HepG2 (cell line): ENCODE measurements around the gene IRS2. TPM values are rescaled to one million over a fixed set of nuclear protein-coding genes. Genes with fewer than 3 reads are reported as not detected.

Experiments used
- ATAC-seq: fragments of 200-7000 bp; cut with Tn5 transposase; 3 replicates; pipeline ENCODE4 v1.9.1; 2020; ENCODE audit warnings: mild to moderate bottlenecking, moderate library complexity
- BruUV-seq: library from RNA; stranded (reverse); fragments of 400-500 nt; replicated peaks from 2 replicates; lab custom pipeline; 2021; lab: Mats Ljungman, UMichigan
- CTCF ChIA-PET: fragments of 300-600 bp; formaldehyde crosslinking; extraction: SDS; loops from one replicate; lab custom pipeline; 2021; ENCODE audit warnings: low total read pairs, inconsistent platforms, low intra/inter-chr PET ratio; lab: Yijun Ruan, JAX
- POLR2A ChIA-PET: fragments of 350-600 bp; sonication (Branson Sonifier 250); formaldehyde crosslinking; loops from one replicate; lab custom pipeline; 2020; ENCODE audit warnings: antibody characterized with exemption, inconsistent platforms; lab: Yijun Ruan, JAX
- DNase-seq: peaks from one replicate; pipeline ENCODE4 v3.0.0-alpha.2; 2015; ENCODE audit warnings: low spot score
- FAIRE-seq: peaks from 3 replicates; lab custom pipeline; 2011; peaks lifted over from hg19 to GRCh38; lab: Jason Lieb, UNC
- H2AFZ ChIP-seq: one replicate; pipeline ENCODE4 v1.6.1; 2011; ENCODE audit warnings: low read length, inconsistent platforms
- H3K27ac ChIP-seq: fragments of 300-600 bp; 3 replicates; pipeline ENCODE4 v1.8.0; 2011; ENCODE audit warnings: mixed run types, mild to moderate bottlenecking, mixed read lengths, low read length, inconsistent platforms; ENCODE audit not compliant: insufficient read depth; ENCODE audit errors: extremely low read length
- H3K27me3 ChIP-seq, 2 experiments: fragments of 200-600 bp in 1 of 2; 2 replicates in 1 of 2; 3 replicates in 1 of 2; pipeline versions ENCODE4 v1.6.0 to v1.8.0; 2011; ENCODE audit warnings: low read length in 2 of 2, mild to moderate bottlenecking in 2 of 2, moderate library complexity in 2 of 2, inconsistent platforms in 1 of 2; ENCODE audit not compliant: insufficient read depth in 2 of 2, control insufficient read depth in 1 of 2
- H3K36me3 ChIP-seq, 2 experiments: fragments of 200-600 bp in 1 of 2; replicated peaks in 1 of 2; 2 replicates in 1 of 2; 3 replicates in 1 of 2; pipeline versions ENCODE4 v1.5.1 to v1.8.0; 2011; ENCODE audit warnings: low read length in 2 of 2, inconsistent platforms in 1 of 2; ENCODE audit not compliant: insufficient read depth in 2 of 2, control insufficient read depth in 1 of 2
- H3K4me1 ChIP-seq: 2 replicates; pipeline ENCODE4 v1.5.1; 2012; ENCODE audit warnings: low read length, inconsistent platforms; ENCODE audit not compliant: insufficient read depth
- H3K4me2 ChIP-seq: 2 replicates; pipeline ENCODE4 v1.6.0; 2011; ENCODE audit warnings: low read depth, low read length, inconsistent platforms
- H3K4me3 ChIP-seq, 3 experiments: fragments of 200-600 bp in 1 of 3; sonication (generic), shearing (Covaris generic) in 1 of 3; replicated peaks in 1 of 3; 2 replicates each; pipeline ENCODE4 v1.5.1; 2011 to 2016; ENCODE audit warnings: low read length in 3 of 3, inconsistent platforms in 2 of 3, low read depth in 2 of 3, mild to moderate bottlenecking in 2 of 3, control low read depth in 1 of 3, mixed read lengths in 1 of 3; ENCODE audit not compliant: insufficient read depth in 1 of 3
- H3K79me2 ChIP-seq: one replicate; pipeline ENCODE4 v1.6.1; 2011; ENCODE audit warnings: low read length, inconsistent platforms; ENCODE audit not compliant: insufficient read depth
- H3K9ac ChIP-seq: 2 replicates; pipeline ENCODE4 v1.6.0; 2011; ENCODE audit warnings: mild to moderate bottlenecking, low read depth, low read length, inconsistent platforms; ENCODE audit not compliant: insufficient read depth
- H3K9me3 ChIP-seq: 2 replicates; pipeline ENCODE4 v1.5.1; 2012; ENCODE audit warnings: mild to moderate bottlenecking, low read length
- H4K20me1 ChIP-seq: 2 replicates; pipeline ENCODE4 v1.6.0; 2011; ENCODE audit warnings: inconsistent platforms, mild to moderate bottlenecking, low read length, moderate library complexity; ENCODE audit not compliant: insufficient read depth
- CCAR2 ChIP-seq: fragments of 200-400 bp; formaldehyde crosslinking; optimal IDR thresholded peaks from 2 replicates; pipeline ENCODE3; 2018; ENCODE audit warnings: low read depth, mild to moderate bottlenecking, low read length, moderate library complexity
- DR1 ChIP-seq: sonication (generic); formaldehyde crosslinking; IDR thresholded peaks from 2 replicates; pipeline ENCODE4 v1.8.0; 2021; ENCODE audit warnings: mild to moderate bottlenecking, missing genetic modification reagents, inconsistent platforms
- HOXA5 ChIP-seq: sonication (generic); formaldehyde crosslinking; IDR thresholded peaks from 2 replicates; pipeline ENCODE4 v1.4.0; 2020; ENCODE audit warnings: missing genetic modification reagents
- MAFG ChIP-seq: sonication (generic); formaldehyde crosslinking; IDR thresholded peaks from 2 replicates; pipeline ENCODE4 v1.5.1; 2020; ENCODE audit warnings: mild to moderate bottlenecking, missing genetic modification reagents
- TRIM24 ChIP-seq: sonication (generic); formaldehyde crosslinking; IDR thresholded peaks from 2 replicates; pipeline ENCODE4 v1.8.0; 2022; ENCODE audit warnings: mild to moderate bottlenecking, missing genetic modification reagents
- ZNF136 ChIP-seq: sonication (generic); formaldehyde crosslinking; IDR thresholded peaks from 2 replicates; pipeline ENCODE4 v1.8.1; 2022; ENCODE audit warnings: low read depth, mild to moderate bottlenecking, moderate library complexity, missing genetic modification reagents
- ZNF343 ChIP-seq: sonication (generic); formaldehyde crosslinking; IDR thresholded peaks from 2 replicates; pipeline ENCODE4 v1.4.0; 2020; ENCODE audit warnings: mild to moderate bottlenecking, missing genetic modification reagents
- ZNF354B ChIP-seq: sonication (generic); formaldehyde crosslinking; IDR thresholded peaks from 2 replicates; pipeline ENCODE4 v1.8.0; 2022; ENCODE audit warnings: mild to moderate bottlenecking, missing genetic modification reagents
- ZNF614 ChIP-seq: IDR thresholded peaks from 2 replicates; pipeline ENCODE4 v1.6.1; 2018; ENCODE audit warnings: missing biosample characterization, missing genetic modification reagents, inconsistent platforms, borderline replicate concordance
- ZNF646 ChIP-seq: sonication (generic); formaldehyde crosslinking; IDR thresholded peaks from 2 replicates; pipeline ENCODE4 v1.9.0; 2021; ENCODE audit warnings: mild to moderate bottlenecking, missing genetic modification reagents
- ZNF747 ChIP-seq: sonication (generic); formaldehyde crosslinking; IDR thresholded peaks from 2 replicates; pipeline ENCODE4 v1.8.1; 2023; ENCODE audit warnings: missing genetic modification reagents, mild to moderate bottlenecking, borderline replicate concordance
- ZNF780A ChIP-seq: sonication (generic); formaldehyde crosslinking; IDR thresholded peaks from 2 replicates; pipeline ENCODE4 v1.8.0; 2022; ENCODE audit warnings: mild to moderate bottlenecking, missing genetic modification reagents, moderate library complexity
- ZSCAN25 ChIP-seq: sonication (generic); formaldehyde crosslinking; IDR thresholded peaks from 2 replicates; pipeline ENCODE4 v1.8.0; 2022; ENCODE audit warnings: mild to moderate bottlenecking, missing genetic modification reagents
- in situ Hi-C: cut with HindIII; loops from 2 replicates; pipeline ENCODE4 v1.10.0; 2017; ENCODE audit warnings: low pct_unique_long_range_greater_than_20kb; ENCODE audit not compliant: extremely low pct_ligation_motif_present
- intact Hi-C: fragments of 100-400 bp; cut with micrococcal nuclease; formaldehyde crosslinking; loops from one replicate; pipeline ENCODE4 v1.10.0; 2022; ENCODE audit not compliant: unreplicated experiment
- polyA plus RNA-seq, 8 experiments: library from polyadenylated mRNA; depleted of rRNA in 3 of 8; stranded (reverse) in 7 of 8; unstranded in 1 of 8; fragments of >200 nt; fragmentation: Illumina TruSeq in 4 of 8; extraction: Trizol in 4 of 8; gene quantifications; 2 replicates each; pipeline versions ENCODE4 v1.2.1 to v1.2.3, GENCODE V29; 2011 to 2016; ENCODE audit warnings: low read depth in 4 of 8, missing spikeins in 1 of 8, mixed read lengths in 1 of 8; ENCODE audit not compliant: insufficient read depth in 1 of 8
- total RNA-seq, 5 experiments: library from RNA; depleted of rRNA; stranded (reverse); fragments of >200 nt; fragmentation: Illumina TruSeq; extraction: Trizol; gene quantifications; 2 replicates each; pipeline ENCODE4 v1.2.3, GENCODE V29; 2016; ENCODE audit warnings: low read depth in 1 of 5

The IRS2 gene
- total and polyA plus RNA-seq, 2 of the 13 experiments (the other 11 are each of a cell fraction or from before 2014, with no cell fraction given), result 0.02 to 0.04 TPM

DNA sequence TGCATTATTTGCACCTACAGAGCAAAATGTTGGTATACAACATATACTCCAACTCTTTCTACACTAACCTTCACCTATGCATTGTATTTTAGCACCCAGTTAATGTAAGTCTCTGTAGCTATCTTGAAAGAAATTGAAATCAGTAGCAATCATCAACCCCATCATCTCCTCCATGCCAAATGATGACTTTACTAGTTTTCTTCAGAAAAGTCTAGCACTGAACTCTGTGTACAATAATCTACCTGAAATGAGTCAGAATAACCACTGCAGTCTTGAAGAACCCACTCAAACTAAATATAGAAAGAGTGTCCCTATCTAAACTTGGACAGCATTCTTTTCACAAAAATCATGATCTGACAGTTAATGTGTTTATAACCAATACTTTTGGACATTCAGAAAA lies 9.8 kb downstream of the IRS2 start:
- intact Hi-C loops, result no loop called here
- H3K36me3 ChIP-seq, result no peaks in the 10 kb centered on the region
- no peak for DNase-seq
- no peak overlapping the region for H3K27ac ChIP-seq
- ChIA-PET CTCF (no interaction called here), POLR2A (no interaction called here)
- H3K4me2 ChIP-seq, result no peak overlapping the region
- no peak overlapping the region for H3K4me3 ChIP-seq
- H3K27me3 ChIP-seq, result peaks cover 0 to 2% of the 10 kb centered on the region in 2 experiments; a peak in 1 of 5 replicates
- FAIRE-seq, result no peak
- TF ChIP-seq ZNF614 (CRISPR knock-in tag), result no peak
- TF ChIP-seq ZNF747 (CRISPR knock-in tag), result no peak
- no peak for TF ChIP-seq ZSCAN25 (CRISPR knock-in tag)
- TF ChIP-seq HOXA5 (CRISPR knock-in tag), result no peak
- no peak for TF ChIP-seq ZNF343 (CRISPR knock-in tag)
- TF ChIP-seq DR1 (CRISPR knock-in tag), result no peak
- TF ChIP-seq TRIM24 (CRISPR knock-in tag), result no peak
- TF ChIP-seq ZNF354B (CRISPR knock-in tag), result no peak
- TF ChIP-seq ZNF780A (CRISPR knock-in tag), result no peak
- TF ChIP-seq ZNF136 (CRISPR knock-in tag), result no peak
- no peak for TF ChIP-seq ZNF646 (CRISPR knock-in tag)
- no peak for TF ChIP-seq CCAR2
- TF ChIP-seq MAFG, result no peak
- TF ChIP-seq, all 625 proteins: peak for 0
- in situ Hi-C loops, result loop anchor here (25.0 kb wide), 1 partner anchor 814 kb away; no protein-coding TSS in a partner anchor
- no peak overlapping the region for H3K9ac ChIP-seq
- no peaks in the 10 kb centered on the region for H3K4me1 ChIP-seq
- no TSS peak for BruUV-seq
- no peak overlapping the region for H2AFZ ChIP-seq
- H3K79me2 ChIP-seq, result no peaks in the 10 kb centered on the region
- no peaks in the 10 kb centered on the region for H4K20me1 ChIP-seq
- H3K9me3 ChIP-seq, result no peaks in the 10 kb centered on the region
- no peak for ATAC-seq
